ENCODE results near the gene CABLES2.
"Not testable (repeated sequence)": the region's sequence is repeated elsewhere in the genome, so short reads cannot be mapped to it uniquely, and the experiment has no call there.

CABLES2 gene

DNA sequence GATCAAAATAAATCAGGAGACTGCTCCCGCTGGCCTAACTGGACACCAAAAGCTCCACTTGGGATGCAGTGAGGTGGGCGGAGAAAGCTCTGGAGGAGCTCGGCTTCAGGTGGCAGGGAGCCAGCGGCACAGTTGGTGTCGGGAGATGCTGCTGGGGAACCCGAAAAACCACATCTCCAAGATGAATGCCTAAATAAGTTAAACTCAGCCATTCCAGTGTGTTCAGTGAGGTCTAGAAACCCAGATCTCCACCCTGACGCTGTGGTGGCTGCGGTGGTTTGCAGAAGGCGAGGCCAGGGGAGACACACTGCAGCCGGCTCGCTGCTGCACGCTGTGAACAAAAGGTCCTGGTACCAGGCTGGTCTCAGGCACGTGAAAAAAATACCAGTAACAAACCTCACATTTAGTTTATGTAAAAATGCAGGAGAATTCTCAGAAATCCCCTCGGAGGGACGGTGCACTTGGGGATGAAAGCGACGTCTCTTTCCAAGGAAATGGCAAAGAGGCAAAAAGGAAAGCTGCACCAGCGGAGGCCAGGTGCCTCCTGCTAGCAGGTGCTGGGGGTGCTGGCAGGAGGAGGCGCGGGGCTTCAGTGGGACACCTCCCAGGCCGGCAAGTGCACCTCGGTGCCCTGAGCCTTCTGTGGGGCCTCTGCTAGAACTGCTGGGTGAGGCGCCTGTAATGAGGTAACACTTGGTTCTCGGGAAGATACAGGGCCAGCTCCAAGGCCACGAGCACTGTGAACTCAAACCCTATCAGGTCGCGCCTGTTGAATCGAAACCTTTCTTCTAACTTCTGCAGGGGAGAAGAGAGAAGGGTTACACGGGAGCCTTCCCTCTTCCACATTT, 16.5 kb downstream of the CABLES2 start:
- no peak for DNase-seq (ENCODE audit: extremely low read depth in 1 of 2, low read depth in 1 of 2)

DNA sequence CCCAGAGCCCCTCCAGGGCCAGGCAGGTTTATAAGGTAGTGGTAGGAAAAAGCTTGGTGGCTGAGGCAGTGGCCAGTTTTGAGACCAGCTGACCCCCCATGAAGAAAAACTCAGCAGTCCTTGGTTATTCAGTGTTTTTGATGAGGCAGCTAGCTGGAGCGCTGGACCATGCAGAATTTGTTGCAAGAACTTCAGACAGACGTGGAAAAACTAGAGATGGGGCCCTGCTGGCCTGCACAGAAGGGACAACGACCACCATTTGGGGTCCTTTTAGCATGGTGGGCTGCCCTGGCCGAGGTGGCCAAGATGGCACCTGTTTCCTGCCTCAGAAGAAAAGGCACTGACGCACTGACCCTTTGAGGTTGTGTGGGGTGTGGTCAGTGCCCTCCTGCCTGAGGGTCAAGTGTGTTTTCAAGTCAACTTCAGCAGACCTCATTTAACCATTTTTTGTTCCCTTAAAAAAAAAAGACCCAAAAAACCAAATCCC, 17.4 kb downstream of the CABLES2 start:
- DNase-seq (ENCODE audit: extremely low read depth in 1 of 2, low read depth in 1 of 2): no peak

DNA sequence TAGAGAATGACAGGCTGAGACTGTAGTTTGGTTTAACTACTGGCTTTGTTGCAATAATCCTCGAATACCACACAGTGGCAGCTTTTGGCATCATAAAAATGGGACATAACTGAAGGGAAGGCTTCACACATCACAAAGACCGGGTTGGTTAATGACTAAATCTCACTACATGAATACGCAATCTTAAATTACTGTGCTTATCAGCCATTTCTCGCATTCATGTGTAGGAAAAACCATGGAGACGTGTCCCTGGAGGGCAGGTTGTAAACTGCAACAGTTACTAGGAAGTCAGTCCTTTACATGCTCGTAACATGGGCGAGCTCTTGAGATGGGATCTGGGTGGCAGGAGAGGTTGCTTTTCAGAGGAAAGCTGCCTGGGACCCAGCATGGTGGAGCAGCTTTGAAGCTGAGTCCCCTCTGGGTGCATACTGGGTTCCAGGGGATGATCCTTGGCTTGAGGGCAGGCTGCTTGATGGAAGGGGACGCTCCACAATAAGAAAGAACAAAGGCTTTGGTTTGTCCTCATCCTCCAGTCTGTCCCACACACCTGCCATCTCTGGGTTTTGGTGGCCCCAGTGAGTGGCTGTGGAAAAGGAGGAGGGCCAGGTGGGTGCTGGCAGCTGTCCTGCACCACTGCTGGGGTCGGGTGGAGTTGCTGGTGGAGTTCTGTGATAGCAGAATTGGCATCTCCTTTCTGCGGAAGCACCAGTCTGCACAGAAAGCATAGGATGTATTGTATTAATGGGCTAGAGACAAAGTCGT, 18.1 kb downstream of the CABLES2 start:
- no peak for DNase-seq (ENCODE audit: extremely low read depth in 1 of 2, low read depth in 1 of 2)

DNA sequence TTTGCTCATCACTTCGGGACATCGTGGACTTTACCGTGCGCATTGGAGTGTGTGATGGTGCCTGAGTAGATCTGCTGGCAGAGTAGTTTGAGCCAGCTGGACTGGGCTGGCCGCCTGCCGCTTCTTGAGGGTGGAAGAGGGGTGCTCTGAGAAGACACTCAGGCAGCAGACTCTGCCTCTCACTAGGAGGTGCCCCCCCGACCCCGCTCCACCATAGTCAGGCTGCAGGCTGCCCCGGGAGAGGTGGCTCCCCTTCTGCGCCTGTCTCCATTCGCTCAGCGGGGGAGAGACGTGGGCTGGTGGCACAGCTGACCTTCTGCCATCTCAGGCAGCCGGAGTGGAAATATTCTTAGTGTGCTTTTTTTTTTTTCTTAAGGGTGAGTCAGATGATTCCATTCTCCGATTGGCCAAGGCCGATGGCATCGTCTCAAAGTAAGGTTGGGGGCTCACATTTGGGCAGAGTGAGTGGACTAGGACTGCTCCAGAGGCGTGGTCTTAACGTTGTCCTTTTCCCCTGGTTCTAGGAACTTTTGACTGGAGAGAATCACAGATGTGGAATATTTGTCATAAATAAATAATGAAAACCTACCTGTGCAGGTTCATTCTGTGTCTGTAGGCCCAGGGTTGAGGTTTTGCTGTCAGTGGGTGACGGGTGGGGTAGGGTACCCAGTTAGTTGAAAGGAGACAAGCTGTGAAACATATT, 19.0 kb downstream of the CABLES2 start:
- DNase-seq (ENCODE audit: extremely low read depth in 1 of 2, low read depth in 1 of 2): no peak

DNA sequence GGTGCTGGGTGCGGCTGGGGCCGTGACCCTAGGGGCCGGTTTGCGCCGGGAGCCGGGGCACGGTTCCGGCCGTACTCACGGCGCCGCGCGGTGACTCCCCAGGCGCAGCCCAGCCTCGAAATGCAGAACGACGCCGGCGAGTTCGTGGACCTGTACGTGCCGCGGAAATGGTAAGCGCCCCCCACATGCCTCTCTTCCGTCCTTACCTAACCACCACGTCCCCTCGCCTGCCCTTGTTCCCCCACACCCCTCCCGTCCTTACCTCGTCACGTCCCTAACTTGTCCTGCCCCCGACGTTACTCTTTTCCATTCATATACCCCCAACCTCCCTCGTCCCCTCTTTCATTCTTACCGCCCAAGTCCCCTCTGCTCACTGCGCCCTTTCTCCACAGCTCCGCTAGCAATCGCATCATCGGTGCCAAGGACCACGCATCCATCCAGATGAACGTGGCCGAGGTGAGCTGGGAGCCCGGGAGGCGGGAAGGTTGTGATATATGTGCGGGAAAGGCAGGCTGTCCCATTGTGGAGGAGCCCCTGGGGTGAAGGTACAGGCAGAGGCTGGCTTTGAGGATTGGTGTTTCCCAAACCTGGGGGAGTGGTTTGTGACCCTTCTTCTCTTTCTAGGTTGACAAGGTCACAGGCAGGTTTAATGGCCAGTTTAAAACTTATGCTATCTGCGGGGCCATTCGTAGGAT, 19.7 kb downstream of the CABLES2 start:
- no peak for DNase-seq (ENCODE audit: extremely low read depth in 1 of 2, low read depth in 1 of 2)

DNA sequence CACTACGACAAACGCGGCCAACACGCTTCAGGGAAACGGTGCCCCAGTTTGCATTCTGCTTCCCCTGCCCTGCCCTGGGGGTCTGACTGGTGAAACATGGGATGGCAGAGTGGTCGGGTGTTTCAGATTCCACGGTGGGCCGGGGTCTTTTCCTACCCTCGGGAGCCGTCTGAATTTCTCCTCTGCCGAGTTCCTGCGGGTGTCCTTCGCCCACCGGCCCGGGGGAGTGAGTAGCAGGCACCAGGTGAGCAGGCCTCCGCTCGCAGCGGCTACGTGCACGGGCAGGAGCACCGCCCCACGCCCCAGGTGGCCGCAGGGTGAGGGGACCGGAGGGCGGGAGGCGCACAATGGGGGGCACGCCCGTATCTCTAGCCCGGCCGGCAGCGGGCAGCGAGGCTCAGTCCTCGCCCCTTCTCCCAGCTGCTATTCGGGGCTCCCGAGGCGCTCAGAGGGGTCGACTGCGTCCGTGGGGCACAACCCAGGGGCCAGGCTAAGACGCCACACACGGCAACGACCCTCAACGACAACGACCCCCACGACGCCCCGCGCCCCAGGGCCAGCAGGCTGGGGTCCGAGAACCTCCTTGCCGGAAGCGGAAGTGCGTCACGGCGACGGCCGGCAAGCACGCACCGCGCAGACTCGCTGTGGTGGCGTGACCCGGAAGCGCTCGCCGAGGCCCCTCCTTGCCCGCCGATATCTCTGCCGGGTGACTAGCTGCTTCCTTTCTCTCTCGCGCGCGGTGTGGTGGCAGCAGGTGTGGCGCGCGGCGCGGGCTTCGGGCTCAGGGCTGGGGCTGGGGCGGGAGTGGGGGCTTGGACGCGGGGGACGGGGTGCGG, 20.5 kb downstream of the CABLES2 start, which contains the start of gene RPS21:
TSS of gene RPS21 (plus strand) at position 721 of the 836 bp plus-strand sequence. CDS start 236 bp downstream, outside the sequence.
- DNase-seq (ENCODE audit: extremely low read depth in 1 of 2, low read depth in 1 of 2): peak; percentile 85 to 86

DNA sequence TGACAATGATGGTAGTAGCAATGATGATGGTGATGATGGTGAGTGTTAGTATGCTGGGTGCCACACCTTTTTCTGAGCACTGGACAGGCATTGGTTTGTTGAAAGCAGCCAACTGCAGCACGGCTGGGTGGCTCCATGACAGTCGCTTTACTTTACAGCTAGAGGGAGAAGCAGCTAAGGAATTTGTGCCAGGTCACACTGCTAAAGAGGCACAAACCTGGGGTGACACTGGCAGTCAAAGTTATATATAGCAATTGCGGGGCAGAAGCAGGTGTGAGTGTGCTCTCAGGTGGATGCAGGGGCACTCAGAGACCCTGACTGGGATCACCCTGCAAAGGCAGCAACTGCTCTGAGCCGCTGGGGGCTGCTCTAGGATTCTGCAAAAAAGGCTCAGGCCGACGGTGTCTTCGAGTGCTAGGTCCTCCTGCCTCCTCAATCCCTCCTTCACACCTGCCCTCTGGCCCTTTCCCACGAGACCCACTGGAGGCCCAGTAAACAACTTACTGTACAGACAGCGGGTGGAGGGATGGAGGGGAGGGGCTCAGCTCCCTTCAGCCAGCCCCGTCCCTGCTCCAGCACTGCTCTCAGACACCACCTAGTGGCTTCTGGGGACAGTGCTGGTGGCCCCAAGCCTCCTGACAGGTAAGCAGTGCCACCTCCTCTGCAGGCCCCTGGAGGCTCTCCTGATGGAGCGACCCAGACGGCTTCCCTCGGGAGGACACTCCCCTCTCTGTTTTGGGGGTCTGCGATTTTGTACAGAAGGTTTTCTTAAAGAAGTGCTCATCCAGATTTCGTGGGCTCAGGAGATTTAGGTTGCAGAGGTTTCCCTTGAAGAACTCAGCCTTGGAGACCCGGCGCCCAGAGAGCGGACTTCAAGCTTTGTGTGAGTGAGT, 24.5 kb downstream of the CABLES2 start:
- peak; percentile 41 to 66 for DNase-seq (ENCODE audit: extremely low read depth in 1 of 2, low read depth in 1 of 2)

DNA sequence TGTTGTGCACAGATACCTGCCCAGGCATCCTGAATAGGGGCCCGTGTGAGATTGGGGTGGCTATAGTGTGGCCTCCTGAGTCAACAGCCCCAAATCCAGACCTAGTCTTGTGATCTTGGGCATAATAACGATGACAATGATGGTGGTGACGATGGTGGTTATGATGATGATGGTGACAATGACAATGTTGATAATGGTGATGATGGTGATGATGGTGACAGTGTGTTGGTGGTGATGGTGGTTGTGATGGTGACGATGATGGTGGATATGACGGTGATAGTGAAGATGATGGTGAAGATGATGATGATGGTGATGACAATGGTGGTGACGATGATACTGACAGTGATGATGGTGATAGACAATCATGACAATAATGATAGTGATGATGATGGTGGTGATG, 25.2 kb downstream of the CABLES2 start:
- no peak for DNase-seq (ENCODE audit: extremely low read depth in 1 of 2, low read depth in 1 of 2)

DNA sequence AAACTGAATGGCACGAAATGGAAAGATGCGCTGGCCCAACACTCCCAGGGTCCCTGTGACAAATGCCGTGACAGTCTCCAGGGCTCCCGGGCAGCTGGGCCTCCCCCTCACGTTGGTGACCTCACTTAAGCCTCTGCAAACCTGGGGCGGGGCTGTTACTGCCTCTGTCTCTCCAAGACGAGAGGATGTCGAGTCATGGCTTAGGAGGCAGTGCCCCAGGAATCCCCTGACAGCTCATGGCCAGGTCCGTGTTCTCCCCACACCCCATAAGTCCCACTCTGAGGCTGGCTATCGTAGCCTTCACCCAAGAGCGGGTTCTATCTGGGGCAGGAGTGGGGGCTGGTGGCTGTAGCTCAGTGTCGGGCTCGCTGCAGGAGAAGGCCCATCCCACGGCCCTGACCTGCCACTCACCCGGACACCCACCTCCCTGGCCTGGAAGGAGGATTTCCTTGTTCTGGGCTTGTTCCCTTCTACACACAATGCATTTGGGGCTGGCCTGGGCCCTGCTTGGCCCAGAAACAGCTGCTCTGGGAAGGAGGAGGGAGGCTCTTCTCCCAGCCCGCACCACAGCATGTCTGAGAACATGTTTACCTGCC, 25.8 kb downstream of the CABLES2 start:
- no peak for DNase-seq (ENCODE audit: extremely low read depth in 1 of 2, low read depth in 1 of 2)

DNA sequence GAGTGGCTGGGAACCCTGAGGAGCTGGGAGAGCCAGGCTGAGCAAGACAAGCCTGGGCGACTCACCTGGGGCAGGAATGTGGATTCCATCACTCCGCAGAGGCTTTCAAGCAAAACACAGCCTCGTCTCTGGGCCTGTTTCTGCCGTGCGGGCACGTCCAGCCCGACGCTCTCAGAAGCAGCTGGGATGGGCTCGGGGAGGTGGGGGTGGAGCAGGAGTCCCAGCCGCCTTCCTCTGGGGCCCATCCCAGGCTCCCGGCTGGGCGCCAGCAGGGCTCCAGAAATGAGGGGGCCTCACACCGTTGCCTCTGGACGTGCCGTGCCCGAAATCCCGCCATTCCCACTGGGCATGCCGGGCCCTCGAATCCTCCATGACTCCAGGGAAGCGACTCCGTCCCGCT, 28.9 kb downstream of the CABLES2 start:
- DNase-seq (ENCODE audit: extremely low read depth in 1 of 2, low read depth in 1 of 2): no peak

DNA sequence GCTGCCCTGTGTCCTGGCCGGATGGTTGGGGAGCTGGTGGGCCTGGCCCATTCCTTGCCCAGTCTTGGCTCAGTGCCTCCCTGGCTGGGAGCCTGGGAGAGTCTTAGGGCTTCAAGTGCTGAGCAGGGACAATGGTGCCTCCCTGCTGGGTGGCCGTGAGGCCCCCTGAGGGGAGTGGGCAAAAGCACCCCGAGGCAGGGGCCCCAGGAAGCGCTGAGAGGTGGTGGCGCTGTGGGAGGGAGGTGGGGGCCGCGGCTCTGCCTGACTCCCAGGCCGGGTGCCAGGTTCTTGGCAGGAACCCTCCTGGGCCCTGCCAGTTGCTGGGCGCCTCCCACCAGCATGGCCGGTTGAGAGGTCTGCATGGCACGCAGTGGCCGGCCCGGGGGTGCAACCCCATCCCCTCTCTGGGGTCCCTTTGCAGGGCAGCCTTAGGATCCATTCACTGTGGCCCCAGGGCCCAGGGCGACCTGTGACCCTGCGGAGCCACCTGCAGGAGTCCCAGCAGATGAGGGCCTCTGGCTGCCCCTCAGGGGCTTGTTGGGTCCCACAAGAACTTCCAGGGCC, 29.4 kb downstream of the CABLES2 start:
- no peak for DNase-seq (ENCODE audit: extremely low read depth in 1 of 2, low read depth in 1 of 2)

DNA sequence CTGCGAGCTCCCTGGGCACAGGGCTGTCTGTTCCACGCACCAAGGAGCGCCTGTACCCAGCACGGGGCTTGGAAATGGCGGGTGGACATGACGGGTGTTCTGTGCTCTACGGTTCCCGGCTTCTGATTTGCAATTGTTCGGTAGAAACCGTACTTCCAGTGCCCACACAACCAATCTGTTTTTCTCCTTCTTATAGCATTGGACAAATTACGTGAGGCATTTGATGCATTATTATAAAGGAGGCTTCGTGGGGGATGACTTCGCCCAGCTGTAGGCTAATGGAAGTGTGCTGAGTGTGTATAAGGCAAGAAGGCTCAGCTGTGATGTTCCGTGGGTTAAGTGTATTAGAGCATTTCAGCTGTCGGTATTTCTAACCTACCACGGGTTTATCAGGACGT, 30.0 kb downstream of the CABLES2 start:
- no peak for DNase-seq (ENCODE audit: extremely low read depth in 1 of 2, low read depth in 1 of 2)

DNA sequence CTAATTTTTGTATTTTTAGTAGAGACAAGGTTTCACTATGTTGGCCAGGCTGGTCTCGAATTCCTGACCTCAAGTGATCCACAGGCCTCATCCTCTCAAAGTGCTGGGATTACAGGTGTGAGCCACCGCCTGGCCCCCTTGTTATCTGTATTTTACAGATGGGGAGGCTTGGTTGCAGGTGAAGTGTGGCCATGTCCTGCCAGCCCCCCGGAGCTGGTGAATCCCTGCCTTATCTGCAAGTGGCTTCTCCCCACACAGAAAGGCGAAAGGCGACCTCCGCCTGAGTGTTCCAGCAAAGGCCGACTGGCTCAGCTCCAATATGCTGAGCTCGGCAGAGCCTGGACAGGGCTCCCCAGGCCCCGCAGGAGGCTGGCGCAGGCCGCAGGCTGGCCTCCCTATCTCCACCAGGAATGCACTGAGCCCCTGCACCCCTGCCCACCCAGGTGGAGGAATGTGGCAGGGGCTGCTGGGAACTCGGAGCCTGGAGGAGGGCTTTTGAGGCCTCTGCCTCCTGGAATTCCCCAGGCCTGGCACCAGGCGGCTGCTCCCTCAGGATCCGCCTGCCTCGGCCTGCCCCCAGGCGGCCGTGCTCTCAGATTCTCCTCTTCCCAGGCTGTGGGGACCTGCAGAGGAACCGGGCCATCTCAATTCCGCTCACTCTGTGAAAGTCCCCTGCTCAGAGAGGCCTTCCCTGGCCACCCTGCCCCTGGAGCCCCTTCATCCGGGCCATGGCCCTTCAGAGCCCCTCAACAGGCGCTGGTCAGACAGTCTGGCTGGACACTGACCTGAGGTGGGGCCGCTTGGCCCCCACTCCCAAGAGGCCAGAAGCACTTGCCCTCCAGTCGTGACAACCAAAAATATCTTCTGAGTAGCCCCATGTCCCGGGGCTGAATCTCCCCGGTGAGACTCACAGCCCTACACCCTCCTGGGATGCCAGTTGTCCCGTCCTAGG, 30.7 kb downstream of the CABLES2 start:
- DNase-seq (ENCODE audit: extremely low read depth in 1 of 2, low read depth in 1 of 2): no peak

DNA sequence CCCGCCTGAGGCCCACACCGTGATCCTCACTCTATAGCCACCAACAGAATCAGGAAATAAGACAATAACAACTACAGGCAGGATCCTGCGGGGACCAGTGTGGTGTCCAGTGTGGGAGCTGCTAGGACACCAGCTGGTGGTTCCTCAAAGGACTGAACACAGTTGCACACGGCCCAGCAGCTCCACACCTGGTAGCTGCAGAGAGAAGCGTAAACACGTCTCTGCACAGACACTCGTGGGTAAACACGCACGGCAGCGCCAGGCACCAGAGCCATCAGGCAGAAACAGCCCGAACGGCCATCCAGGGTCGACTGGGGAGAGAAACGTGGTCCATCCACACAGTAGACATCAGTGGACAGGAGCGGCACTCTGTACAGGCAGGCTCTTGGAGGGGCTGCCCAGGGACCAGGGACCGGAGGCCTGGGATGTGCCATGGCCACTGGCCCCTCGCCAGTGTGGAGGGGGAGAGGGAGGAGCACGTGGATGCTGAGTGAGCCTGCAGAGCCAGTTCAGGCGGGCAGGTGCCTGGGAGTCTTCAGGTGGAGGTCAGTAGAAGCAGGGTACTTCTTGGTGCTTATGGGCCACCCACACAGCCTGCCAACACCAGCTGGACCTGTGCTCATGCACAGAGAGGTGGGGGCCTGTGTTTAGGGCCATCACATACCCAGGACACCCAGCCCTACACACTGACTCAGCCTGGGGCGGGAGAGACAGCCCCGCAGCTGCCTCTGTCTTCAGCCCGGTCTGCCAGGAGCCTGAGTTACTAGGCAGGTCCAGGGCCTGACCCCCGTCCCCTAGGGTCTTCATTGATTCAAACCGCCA, 32.5 kb downstream of the CABLES2 start:
- DNase-seq (ENCODE audit: extremely low read depth in 1 of 2, low read depth in 1 of 2): no peak

DNA sequence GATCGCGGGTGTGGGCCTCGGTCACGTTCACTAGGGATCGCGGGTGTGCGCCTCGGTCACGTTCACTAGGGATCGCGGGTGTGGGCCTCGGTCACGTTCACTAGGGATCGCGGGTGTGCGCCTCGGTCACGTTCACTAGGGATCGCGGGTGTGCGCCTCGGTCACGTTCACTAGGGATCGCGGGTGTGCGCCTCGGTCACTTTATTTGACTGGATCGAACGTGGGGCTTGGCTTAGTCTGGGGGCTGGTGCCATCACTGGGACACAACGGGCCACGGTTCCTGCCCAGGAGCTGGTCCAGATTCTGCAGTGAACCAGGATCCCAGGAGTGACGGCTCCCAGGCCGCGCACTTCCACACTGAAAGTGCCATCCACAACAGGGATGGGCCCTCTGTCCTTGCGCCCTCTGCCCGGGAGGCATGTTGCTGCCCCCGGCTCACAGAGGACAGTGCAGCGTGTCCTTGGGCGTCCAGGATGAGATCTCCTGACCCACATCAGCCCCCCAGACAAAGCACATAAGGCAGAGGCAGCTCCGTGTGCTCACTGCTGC, 33.4 kb downstream of the CABLES2 start:
- not testable (repeated sequence) for DNase-seq (ENCODE audit: extremely low read depth in 1 of 2, low read depth in 1 of 2)
